Cerebellar cortex (tissue), 1 donor: ENCODE results near the gene HDAC11.
"Not testable (repeated sequence)": the region's sequence is repeated elsewhere in the genome, so short reads cannot be mapped to it uniquely, and the experiment has no call there.

Experiments used
- DNase-seq: peaks from one replicate; pipeline ENCODE4 v3.0.0-alpha.2; 2015; ENCODE audit warnings: low spot score

Gene HDAC11

GRCh38 chr3:13479582-13480339 lies at the start of gene HDAC11:
Gene HDAC11 (plus strand): TSS chr3:13480306. CDS start chr3:13480348, 42 bp downstream.
- peak; percentile 98 for DNase-seq

- DNase-seq = not testable (repeated sequence)
Observed at GRCh38 chr3:13430411-13430875, 49.7 kb upstream of the HDAC11 start.

GRCh38 chr3:13432093-13432492 lies 48.0 kb upstream of the HDAC11 start:
- no peak for DNase-seq

GRCh38 chr3:13433912-13434311 lies 46.2 kb upstream of the HDAC11 start:
- DNase-seq = no peak

GRCh38 chr3:13436213-13436612 lies 43.9 kb upstream of the HDAC11 start:
- not testable (repeated sequence) for DNase-seq

GRCh38 chr3:13440204-13440817 lies 39.8 kb upstream of the HDAC11 start:
- DNase-seq = no peak

GRCh38 chr3:13442882-13443281 lies 37.2 kb upstream of the HDAC11 start:
- DNase-seq = not testable (repeated sequence)

GRCh38 chr3:13451301-13451673 lies 28.8 kb upstream of the HDAC11 start:
- DNase-seq = no peak

- peak; percentile 86 for DNase-seq
Observed at GRCh38 chr3:13452490-13453335, 27.4 kb upstream of the HDAC11 start.

GRCh38 chr3:13455644-13456043 lies 24.5 kb upstream of the HDAC11 start:
- DNase-seq = no peak

GRCh38 chr3:13457593-13457992 lies 22.5 kb upstream of the HDAC11 start:
- DNase-seq = no peak

- DNase-seq = no peak
Observed at GRCh38 chr3:13459605-13460340, 20.3 kb upstream of the HDAC11 start.

- DNase-seq = no peak
Observed at GRCh38 chr3:13460341-13460736, 19.8 kb upstream of the HDAC11 start.

- peak; percentile 78 for DNase-seq
Observed at GRCh38 chr3:13461169-13462124, 18.7 kb upstream of the HDAC11 start.

GRCh38 chr3:13462125-13462629 lies 17.9 kb upstream of the HDAC11 start:
- DNase-seq = no peak

GRCh38 chr3:13462822-13463221 lies 17.3 kb upstream of the HDAC11 start:
- no peak for DNase-seq

GRCh38 chr3:13463618-13464400 lies 16.3 kb upstream of the HDAC11 start:
- DNase-seq = no peak

- no peak for DNase-seq
Observed at GRCh38 chr3:13465236-13465873, 14.8 kb upstream of the HDAC11 start.

GRCh38 chr3:13466781-13467180 lies 13.3 kb upstream of the HDAC11 start:
- no peak for DNase-seq
